GM18505 (cell line): ENCODE measurements around the gene SLIT2.

Source experiments
- ATAC-seq: cut with Tn5 transposase; IDR thresholded peaks from one replicate; pipeline ENCODE4 v1.9.1; 2021; ENCODE audit not compliant: unreplicated experiment
- POLR2A ChIP-seq: IDR thresholded peaks from 4 replicates; pipeline ENCODE4 v1.6.1; 2011; ENCODE audit warnings: borderline replicate concordance; ENCODE audit not compliant: insufficient read depth, insufficient read length; ENCODE audit errors: extremely low read depth

Gene SLIT2

DNA sequence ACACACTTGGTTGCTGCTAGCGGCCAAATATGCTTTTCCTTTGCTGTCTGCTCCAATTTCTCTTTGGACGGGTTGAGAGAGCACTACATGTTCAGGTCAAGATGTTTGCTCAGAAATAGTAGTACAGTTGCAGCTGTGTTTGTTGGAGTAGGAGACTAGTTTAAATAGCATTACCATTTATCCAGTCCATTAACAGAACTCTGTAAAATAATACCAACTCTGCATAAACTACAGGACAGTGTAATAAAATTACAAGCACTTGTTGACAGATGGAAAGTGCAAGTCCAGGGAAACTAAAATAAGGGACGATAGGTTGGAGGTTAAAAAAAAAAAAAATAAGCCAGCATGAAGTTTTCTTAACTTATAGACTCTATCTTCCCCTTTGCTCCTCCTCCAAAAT, 20.2 kb downstream of the SLIT2 start:
- TF ChIP-seq POLR2A = no peak
- no peak for ATAC-seq

GRCh38 chr4:20272411-20272872, 20.7 kb downstream of the SLIT2 start:
- no peak for TF ChIP-seq POLR2A

GRCh38 chr4:20273793-20274192, 22.1 kb downstream of the SLIT2 start:
- TF ChIP-seq POLR2A = no peak
- ATAC-seq = no peak

More at GRCh38 chr4:20272411-20272872, 20.7 kb downstream of the SLIT2 start:
- no peak for ATAC-seq

DNA sequence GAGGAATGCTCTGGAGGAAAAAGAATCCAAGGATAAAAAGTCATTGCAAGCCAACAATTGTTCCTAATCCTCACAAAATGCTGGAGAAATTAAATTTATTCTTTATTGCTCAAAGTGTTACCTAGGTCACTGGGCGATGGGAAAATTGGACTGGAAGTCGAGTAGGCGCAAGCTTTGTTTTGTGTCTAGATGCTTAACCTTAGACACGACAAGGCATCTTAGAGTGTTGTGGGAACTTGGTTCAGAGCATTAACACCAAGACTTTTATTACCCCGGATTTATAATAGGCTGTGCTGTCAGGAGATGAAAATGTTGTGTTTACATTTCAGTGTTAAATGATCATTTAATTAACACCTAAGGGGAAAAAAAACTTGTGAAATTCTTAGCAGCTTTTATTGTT, 25.1 kb downstream of the SLIT2 start:
- no peak for TF ChIP-seq POLR2A
- no peak for ATAC-seq

DNA sequence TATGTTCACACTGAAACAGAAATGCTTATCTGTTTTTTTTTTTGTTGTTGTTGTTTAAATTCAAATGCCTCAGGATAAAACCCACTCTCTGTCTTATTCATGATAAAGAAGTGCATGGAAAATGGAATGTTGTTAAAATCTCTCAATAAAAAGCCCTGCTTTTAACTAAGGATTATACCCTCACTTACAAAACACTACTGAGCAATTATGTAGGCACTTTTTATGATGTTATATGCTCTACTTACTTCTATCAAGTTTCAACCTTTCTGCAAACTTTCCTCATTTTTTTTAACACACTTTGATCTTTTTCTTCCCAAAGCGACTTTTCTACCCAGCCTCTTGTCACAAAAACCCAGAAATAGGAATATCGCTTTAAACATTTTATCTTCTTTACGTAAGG, 26.5 kb downstream of the SLIT2 start:
- no peak for ATAC-seq
- no peak for TF ChIP-seq POLR2A

- TF ChIP-seq POLR2A = no peak
- no peak for ATAC-seq
These were observed 27.7 kb downstream of the SLIT2 start for GRCh38 chr4:20279381-20279780.

DNA sequence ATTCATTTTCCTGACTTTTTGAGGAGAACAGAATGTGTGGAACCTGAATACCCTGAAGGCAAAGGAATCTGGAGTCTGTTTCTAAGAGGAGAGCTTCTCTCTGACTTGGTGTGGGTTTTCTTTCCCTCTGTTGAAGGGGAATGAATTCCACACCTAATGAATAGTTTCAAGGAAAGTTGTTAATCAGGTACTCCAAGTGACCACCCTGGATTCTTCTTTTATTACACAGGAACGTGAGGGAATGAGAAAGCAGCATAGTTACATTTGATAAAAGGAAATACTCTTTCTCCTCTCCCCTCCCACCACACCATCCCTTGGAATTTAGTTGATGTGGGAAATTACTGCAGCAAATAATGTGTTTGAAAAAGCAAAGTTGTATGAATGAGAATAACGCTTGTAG, 29.7 kb downstream of the SLIT2 start:
- TF ChIP-seq POLR2A = no peak

GRCh38 chr4:20283039-20283438, 31.3 kb downstream of the SLIT2 start:
- TF ChIP-seq POLR2A = no peak
- ATAC-seq = no peak

More for the DNA sequence above, 29.7 kb downstream of the SLIT2 start:
- no peak for ATAC-seq

GRCh38 chr4:20284990-20285389, 33.3 kb downstream of the SLIT2 start:
- no peak for ATAC-seq
- TF ChIP-seq POLR2A = no peak

- no peak for ATAC-seq
- no peak for TF ChIP-seq POLR2A
These were observed 35.5 kb downstream of the SLIT2 start for GRCh38 chr4:20287246-20287645.

DNA sequence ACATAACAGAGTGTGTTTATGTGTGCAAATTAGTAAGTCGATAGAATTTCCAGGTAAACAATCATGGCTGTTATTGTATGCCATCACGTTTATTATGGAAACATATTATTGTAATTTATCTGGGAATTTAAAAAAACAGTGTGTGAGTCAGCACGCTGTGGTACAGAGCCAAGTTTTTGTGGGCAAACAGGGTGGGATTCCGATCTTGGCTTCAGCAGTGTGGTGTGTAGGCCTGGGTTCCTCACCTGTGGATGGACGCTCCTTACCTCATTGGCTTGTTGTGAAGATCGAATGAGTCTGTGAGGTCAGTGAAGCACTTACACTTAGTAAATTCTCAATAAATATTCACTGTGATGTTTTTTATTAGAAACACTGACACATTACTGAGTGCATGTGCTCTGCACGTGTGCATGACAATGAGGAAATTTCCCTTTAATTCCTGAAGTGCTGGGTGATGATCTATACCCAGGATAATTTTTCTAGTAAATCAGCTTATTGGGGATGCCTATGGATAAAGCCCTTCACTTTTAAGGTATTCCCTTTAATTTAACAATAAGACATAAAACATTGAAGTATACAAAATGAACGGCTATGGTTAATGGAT, 36.4 kb downstream of the SLIT2 start:
- ATAC-seq = no peak
- no peak for TF ChIP-seq POLR2A

GRCh38 chr4:20288846-20289512, 37.3 kb downstream of the SLIT2 start:
- ATAC-seq = no peak
- no peak for TF ChIP-seq POLR2A

GRCh38 chr4:20289782-20290181, 38.1 kb downstream of the SLIT2 start:
- no peak for ATAC-seq
- TF ChIP-seq POLR2A = no peak

DNA sequence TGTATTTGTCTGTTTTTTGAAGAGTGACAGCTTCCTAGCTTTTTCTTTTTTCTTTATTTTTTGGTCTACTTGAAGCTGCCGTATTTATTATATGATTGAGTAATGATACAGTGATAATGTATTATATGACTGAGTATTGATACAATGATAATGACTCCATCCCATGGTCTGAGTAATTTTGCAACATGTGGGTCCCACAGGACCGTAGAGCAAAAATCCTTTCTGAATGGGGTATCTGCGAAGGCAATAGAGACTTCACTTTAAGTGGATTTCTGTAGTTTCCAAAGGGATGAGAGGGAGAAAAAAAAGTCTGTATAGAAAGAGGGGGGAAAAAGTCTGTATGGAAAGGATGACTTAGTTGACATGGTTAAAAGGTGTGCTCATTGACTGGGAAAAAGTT, 41.0 kb downstream of the SLIT2 start:
- no peak for TF ChIP-seq POLR2A
- ATAC-seq = no peak
